DND-41 (cell line): ENCODE measurements around the gene USP13.
"Not testable (repeated sequence)": the region's sequence is repeated elsewhere in the genome, so short reads cannot be mapped to it uniquely, and the experiment has no call there.

Experiments
- ATAC-seq: fragments of 200-7000 bp; cut with Tn5 transposase; 3 replicates; pipeline ENCODE4 v1.9.1; 2021; ENCODE audit warnings: low read depth; ENCODE audit not compliant: insufficient read depth
- DNase-seq: peaks from one replicate; pipeline ENCODE4 v3.0.0-alpha.2; 2020
- H2AFZ ChIP-seq: 2 replicates; pipeline ENCODE4 v1.6.0; 2012; ENCODE audit warnings: low read depth, low read length
- H3K27ac ChIP-seq: 2 replicates; pipeline ENCODE4 v1.5.1; 2012; ENCODE audit warnings: low read length, inconsistent platforms
- H3K27me3 ChIP-seq: fragments of 200-600 bp; sonication (generic); 2 replicates; pipeline ENCODE4 v1.6.0; 2012; ENCODE audit warnings: low read length, mild to moderate bottlenecking, inconsistent platforms; ENCODE audit not compliant: insufficient read depth, poor library complexity
- H3K36me3 ChIP-seq: 2 replicates; pipeline ENCODE4 v1.5.1; 2012; ENCODE audit warnings: low read length, inconsistent platforms; ENCODE audit not compliant: insufficient read depth
- H3K4me1 ChIP-seq: 2 replicates; pipeline ENCODE4 v1.5.1; 2012; ENCODE audit warnings: mild to moderate bottlenecking, low read length; ENCODE audit not compliant: insufficient read depth
- H3K4me2 ChIP-seq: 2 replicates; pipeline ENCODE4 v1.6.0; 2012; ENCODE audit warnings: mild to moderate bottlenecking, moderate library complexity, low read length, inconsistent platforms; ENCODE audit not compliant: insufficient read depth
- H3K4me3 ChIP-seq, 2 experiments: fragments of 200-600 bp in 1 of 2; shearing (Covaris generic) in 1 of 2; 2 replicates each; pipeline ENCODE4 v1.5.1; 2012 to 2016; ENCODE audit warnings: inconsistent platforms in 2 of 2, low read length in 2 of 2, mild to moderate bottlenecking in 2 of 2, low read depth in 1 of 2, moderate library complexity in 1 of 2
- H3K79me2 ChIP-seq: 2 replicates; pipeline ENCODE4 v1.6.0; 2012; ENCODE audit warnings: low read length, inconsistent platforms; ENCODE audit not compliant: insufficient read depth
- H3K9ac ChIP-seq: 2 replicates; pipeline ENCODE4 v1.6.0; 2012; ENCODE audit warnings: low read depth, mild to moderate bottlenecking, inconsistent platforms, low read length, moderate library complexity
- H3K9me3 ChIP-seq: 2 replicates; pipeline ENCODE4 v1.5.1; 2012; ENCODE audit warnings: low read length, moderate library complexity, mild to moderate bottlenecking, inconsistent platforms; ENCODE audit not compliant: insufficient read depth, severe bottlenecking
- H4K20me1 ChIP-seq: 2 replicates; pipeline ENCODE4 v1.6.0; 2012; ENCODE audit warnings: low read length; ENCODE audit not compliant: insufficient read depth
- CTCF ChIP-seq: IDR thresholded peaks from 2 replicates; pipeline ENCODE4 v1.5.1; 2012; ENCODE audit warnings: borderline replicate concordance, low read length, moderate library complexity, mild to moderate bottlenecking; ENCODE audit not compliant: poor library complexity, severe bottlenecking; ENCODE audit errors: extremely low read depth
- EZH2 ChIP-seq: IDR thresholded peaks from 3 replicates; pipeline ENCODE4 v1.6.1; 2012; ENCODE audit warnings: borderline replicate concordance, low read depth, mild to moderate bottlenecking, moderate library complexity, low read length, inconsistent platforms; ENCODE audit not compliant: severe bottlenecking

USP13 gene

GRCh38 chr3:179771797-179772196, 119.0 kb downstream of the USP13 start:
- no peaks in the 10 kb centered on the region for H3K9me3 ChIP-seq
- no peak overlapping the region for H2AFZ ChIP-seq
- no peaks in the 10 kb centered on the region for H4K20me1 ChIP-seq
- TF ChIP-seq CTCF (no peak), EZH2 (no peak)
- DNase-seq: no peak
- H3K4me1 ChIP-seq: peaks cover 19% of the 10 kb centered on the region
- H3K27me3 ChIP-seq: no peaks in the 10 kb centered on the region
- ATAC-seq: 0 out of 3 replicates have a peak, but pooled peaks have one; percentile 43
- H3K36me3 ChIP-seq: peaks cover 71% of the 10 kb centered on the region
- no peaks in the 10 kb centered on the region for H3K79me2 ChIP-seq
- H3K9ac ChIP-seq: no peak overlapping the region
- H3K27ac ChIP-seq: no peak overlapping the region
- no peak overlapping the region for H3K4me3 ChIP-seq
- H3K4me2 ChIP-seq: no peak overlapping the region

GRCh38 chr3:179772297-179772696, 119.5 kb downstream of the USP13 start:
- Histone ChIP-seq H3K9ac (no peak overlapping the region), H3K36me3 (peaks cover 66% of the 10 kb centered on the region), H4K20me1 (no peaks in the 10 kb centered on the region), H3K4me3 (no peak overlapping the region), H3K79me2 (no peaks in the 10 kb centered on the region), H3K4me1 (peaks cover 19% of the 10 kb centered on the region), H2AFZ (no peak overlapping the region), H3K9me3 (no peaks in the 10 kb centered on the region), H3K27ac (no peak overlapping the region), H3K4me2 (no peak overlapping the region), H3K27me3 (no peaks in the 10 kb centered on the region)
- ATAC-seq: no peak
- TF ChIP-seq CTCF (no peak), EZH2 (no peak)
- no peak for DNase-seq

GRCh38 chr3:179775416-179776122, 122.7 kb downstream of the USP13 start:
- Histone ChIP-seq H3K36me3 (peaks cover 74% of the 10 kb centered on the region), H3K27me3 (no peaks in the 10 kb centered on the region), H3K79me2 (no peaks in the 10 kb centered on the region), H4K20me1 (no peaks in the 10 kb centered on the region), H3K9me3 (peaks cover 3% of the 10 kb centered on the region), H2AFZ (no peak overlapping the region), H3K4me2 (no peak overlapping the region), H3K27ac (no peak overlapping the region), H3K4me1 (no peaks in the 10 kb centered on the region), H3K4me3 (no peak overlapping the region), H3K9ac (no peak overlapping the region)
- DNase-seq (no peak), ATAC-seq (no peak)
- no peak for TF ChIP-seq CTCF
- TF ChIP-seq EZH2: no peak

- H3K4me2 ChIP-seq, H3K9ac ChIP-seq, H3K27me3 ChIP-seq, H2AFZ ChIP-seq, ATAC-seq, DNase-seq, H3K4me3 ChIP-seq, H4K20me1 ChIP-seq, H3K27ac ChIP-seq, H3K4me1 ChIP-seq, H3K79me2 ChIP-seq, H3K9me3 ChIP-seq: not testable (repeated sequence)
- H3K36me3 ChIP-seq: peaks cover 62% of the 10 kb centered on the region
These were observed 130.0 kb downstream of the USP13 start for GRCh38 chr3:179782841-179783240.
